Stimulated activated CD8-positive, alpha-beta memory T cell treated with anti-CD3 and anti-CD28 coated beads, Interleukin-15, amount 100 ng/mL, for 24 hours (primary cell): Measurements from ENCODE around the gene PLCG2.
"Not testable (repeated sequence)": the region's sequence is repeated elsewhere in the genome, so short reads cannot be mapped to it uniquely, and the experiment has no call there.

Source experiments
- DNase-seq: peaks from one replicate; pipeline ENCODE4 v3.0.0-alpha.2; 2020; ENCODE audit warnings: low read depth

Gene PLCG2

GRCh38 chr16:81790277-81790676 is 11.2 kb downstream of the PLCG2 start:
- no peak for DNase-seq

DNA sequence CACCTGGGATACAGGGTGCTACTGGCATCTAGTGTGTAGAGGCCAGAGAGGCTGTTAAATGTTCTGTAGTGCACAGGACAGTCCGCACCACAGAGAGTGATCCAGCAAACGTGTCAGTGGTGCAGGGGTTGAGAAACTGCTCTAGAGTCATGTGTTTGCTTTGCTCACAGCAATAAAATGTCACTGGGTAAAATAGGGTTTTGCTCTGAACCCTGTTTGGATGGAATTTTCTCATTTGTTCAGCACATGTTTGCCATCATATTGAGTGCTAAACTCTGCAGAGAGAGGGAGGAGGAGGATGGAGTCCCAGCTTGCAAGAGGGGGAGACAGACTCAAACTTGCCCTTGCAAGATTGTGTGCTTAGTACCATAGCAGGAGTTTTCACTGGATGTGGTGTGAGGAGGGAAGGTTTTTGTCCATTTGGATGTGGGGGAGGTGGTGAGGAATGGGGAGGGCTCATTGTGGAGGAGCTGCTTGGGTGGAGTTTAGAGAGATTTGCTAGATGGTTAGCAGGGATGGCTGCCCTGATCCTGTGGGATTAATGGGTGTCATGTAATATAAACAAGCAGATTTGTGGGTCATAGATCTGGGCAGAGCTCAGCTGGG is 11.8 kb downstream of the PLCG2 start:
- no peak for DNase-seq

GRCh38 chr16:81792828-81793227 is 13.7 kb downstream of the PLCG2 start:
- no peak for DNase-seq

DNA sequence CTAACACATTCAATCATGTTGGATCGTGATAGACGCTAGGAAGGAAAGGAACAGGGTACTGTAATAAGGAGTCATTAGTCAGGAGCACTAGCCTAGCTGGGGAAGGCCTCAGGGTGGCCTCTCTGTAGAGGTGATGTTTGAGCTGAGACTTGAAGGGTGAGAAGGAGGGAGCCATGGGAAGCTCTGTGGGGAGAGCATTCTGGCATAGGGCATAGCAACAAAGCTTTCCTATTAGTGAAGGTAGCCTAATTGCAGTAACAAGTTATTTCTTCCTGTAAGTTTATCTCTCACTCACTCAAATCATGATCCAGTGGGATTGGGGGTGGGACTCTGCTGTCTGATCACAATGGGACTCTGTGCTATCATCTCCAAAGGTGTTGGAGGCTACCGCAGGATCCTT is 16.1 kb downstream of the PLCG2 start:
- DNase-seq, result no peak

- no peak for DNase-seq
Observed at GRCh38 chr16:81796035-81796434, 16.9 kb downstream of the PLCG2 start.

GRCh38 chr16:81796583-81797346 is 17.7 kb downstream of the PLCG2 start:
- no peak for DNase-seq

GRCh38 chr16:81797443-81797842 is 18.4 kb downstream of the PLCG2 start:
- no peak for DNase-seq

GRCh38 chr16:81798311-81799137 is 19.4 kb downstream of the PLCG2 start:
- no peak for DNase-seq

DNA sequence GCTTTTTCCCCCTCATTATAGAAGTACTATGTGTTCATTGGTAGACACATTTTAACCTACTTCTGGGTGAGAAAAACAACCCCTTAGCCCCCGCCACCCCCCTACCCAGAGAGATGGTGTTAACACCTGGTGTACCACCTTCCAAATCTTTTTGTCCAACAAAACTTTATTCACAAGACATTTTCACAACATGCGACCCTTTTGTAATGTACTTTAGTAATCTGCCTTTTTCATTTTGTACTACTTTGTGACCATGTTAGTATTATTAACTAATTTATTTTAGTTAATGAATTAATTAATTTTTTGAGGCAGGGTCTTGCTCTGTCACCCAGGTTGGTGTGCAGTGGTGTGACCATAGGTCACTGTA is 20.0 kb downstream of the PLCG2 start:
- no peak for DNase-seq

GRCh38 chr16:81801724-81802123 is 22.6 kb downstream of the PLCG2 start:
- DNase-seq, result not testable (repeated sequence)

GRCh38 chr16:81803332-81803731 is 24.2 kb downstream of the PLCG2 start:
- no peak for DNase-seq

- no peak for DNase-seq
Observed at GRCh38 chr16:81804134-81804610, 25.1 kb downstream of the PLCG2 start.

GRCh38 chr16:81806696-81807095 is 27.6 kb downstream of the PLCG2 start:
- DNase-seq, result no peak

DNA sequence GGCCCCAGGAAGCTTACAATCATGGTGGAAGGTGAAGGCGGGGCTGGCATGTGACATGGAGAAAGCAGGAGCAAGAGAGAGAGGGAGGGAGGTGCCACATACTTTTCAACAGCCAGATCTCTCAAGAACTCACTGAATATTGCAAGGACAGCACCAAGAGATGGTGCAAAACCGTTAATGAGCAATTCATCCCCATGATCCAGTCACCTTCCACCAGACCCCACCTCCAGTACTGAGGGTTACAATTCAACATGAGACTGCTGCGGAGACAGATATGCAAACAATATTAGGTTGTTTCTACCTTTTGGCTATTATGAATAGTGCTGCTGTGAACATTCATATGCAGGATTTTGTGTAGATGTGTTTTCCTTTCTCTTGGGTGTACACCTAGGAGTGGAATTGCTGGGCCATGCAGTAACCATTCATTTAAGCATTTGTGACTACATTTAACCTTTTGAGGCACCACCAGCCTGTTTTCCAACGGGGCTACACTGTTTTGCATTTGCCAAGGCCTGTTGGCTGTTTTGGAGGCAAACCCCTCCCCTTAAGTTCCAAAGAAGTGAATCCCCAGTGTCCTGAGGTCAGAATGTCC is 28.8 kb downstream of the PLCG2 start:
- no peak for DNase-seq

- DNase-seq, result no peak
Observed at GRCh38 chr16:81808933-81809480, 29.9 kb downstream of the PLCG2 start.

- DNase-seq, result no peak
Observed at GRCh38 chr16:81809567-81809966, 30.5 kb downstream of the PLCG2 start.

GRCh38 chr16:81810361-81810760 is 31.3 kb downstream of the PLCG2 start:
- no peak for DNase-seq

DNA sequence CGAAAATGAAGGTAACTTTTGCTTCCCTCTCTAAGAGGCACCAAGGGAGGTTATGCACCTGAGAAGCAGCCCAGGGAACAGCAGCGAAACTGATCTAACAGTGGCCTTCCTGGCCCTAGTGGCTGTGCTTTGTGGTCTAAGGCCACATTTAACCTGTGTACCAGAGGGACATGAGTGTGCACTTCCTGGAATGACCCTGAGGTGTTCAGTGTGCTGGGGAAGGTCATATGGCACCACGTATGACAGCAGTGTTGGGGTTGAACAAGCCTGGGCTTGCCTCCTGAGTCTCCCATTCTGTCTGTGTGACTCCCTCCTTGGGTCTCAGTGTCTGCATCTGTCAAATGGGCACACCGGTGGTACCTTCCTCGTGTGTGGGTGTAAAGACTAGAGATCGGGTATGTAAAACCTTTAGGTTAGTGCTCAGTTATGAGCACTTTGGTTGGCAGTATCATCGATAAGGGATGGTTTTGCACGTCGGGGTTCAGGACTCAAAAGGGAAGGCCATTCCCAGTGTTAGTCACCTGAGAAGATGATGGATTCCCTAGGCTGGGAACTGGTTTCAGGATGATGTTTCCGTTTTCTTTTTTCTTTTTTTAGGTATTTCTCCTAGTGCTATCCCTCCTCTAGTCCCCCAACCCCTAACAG is 31.9 kb downstream of the PLCG2 start:
- DNase-seq, result no peak

DNA sequence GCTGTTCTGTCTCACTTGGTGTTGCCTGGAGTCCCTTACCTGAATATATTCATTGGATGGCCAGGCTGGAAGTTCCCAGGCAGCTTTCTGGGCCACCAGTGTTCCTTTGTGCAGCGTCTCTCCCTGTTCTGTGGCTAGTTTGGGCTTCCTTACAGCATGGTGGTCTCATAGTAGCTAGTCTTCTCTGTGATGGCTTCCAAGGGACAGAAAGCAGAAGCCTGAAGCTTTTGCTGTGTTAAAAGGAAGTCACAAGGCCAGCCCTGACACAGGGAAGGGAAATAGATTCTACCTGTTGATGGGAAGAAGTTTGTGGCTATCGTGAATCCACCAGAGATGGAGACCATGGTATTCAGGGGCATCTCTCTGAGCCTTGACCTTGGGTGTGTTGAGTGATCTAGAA is 34.6 kb downstream of the PLCG2 start:
- no peak for DNase-seq

DNA sequence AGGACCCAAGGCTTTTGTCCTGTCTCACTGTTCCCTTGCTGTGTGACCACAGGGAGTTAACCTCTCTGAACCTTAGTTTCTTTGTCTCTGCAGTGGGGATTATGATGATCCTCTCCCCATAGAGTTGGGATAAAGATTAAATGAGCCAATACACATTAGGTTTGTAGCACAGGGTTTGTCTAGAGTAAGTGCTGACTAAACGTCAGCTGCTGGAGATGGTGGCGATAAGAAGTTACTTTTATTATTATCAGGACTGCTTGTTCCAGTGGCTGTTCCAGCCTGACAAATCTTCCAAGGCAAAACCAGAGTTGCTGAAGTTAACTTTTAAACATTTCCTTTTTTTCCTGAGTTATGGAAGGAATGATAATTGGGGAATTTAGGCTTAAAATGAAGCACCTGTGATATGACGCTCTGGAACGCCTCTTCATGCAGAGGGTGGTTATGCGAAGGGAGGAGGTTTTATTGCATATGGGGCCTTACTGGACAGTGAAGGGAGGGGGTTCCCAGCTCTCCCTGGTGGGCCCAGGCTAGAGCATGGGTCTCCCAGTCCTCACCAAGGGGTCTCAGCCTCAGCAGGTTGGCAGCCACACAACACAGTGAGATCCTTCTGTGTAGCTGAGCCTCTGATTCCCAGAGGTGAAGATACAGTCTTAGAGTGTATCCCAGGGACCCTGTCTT is 35.8 kb downstream of the PLCG2 start:
- no peak for DNase-seq

DNA sequence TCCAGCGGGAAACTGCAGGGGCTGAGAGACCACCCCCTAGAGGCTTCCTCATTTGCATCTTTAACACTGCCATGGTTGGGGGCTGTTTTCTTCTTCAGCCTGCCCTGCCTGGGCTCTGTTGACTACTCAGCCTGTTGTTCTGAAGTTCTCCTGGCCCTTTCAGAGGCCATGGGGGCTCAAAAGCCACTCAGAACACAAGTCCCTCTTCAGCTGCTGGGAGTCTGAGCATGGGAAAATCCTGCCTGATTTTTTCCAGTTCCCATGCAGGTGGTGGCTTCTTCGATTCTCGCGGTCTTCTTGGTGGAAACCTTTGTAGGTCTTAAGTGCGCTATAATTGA is 36.3 kb downstream of the PLCG2 start:
- no peak for DNase-seq
